Central memory CD4-positive, alpha-beta T cell (primary cell): ENCODE results near the gene PDE7B.
"Not testable (repeated sequence)": the region's sequence is repeated elsewhere in the genome, so short reads cannot be mapped to it uniquely, and the experiment has no call there.

Experiments
- DNase-seq: peaks from one replicate; pipeline ENCODE4 v3.0.0; 2022

PDE7B gene

GRCh38 chr6:135850882-135851281, 619 bp upstream of the PDE7B start:
- DNase-seq: no peak

GRCh38 chr6:135852746-135853145, 1.2 kb downstream of the PDE7B start:
- no peak for DNase-seq

DNA sequence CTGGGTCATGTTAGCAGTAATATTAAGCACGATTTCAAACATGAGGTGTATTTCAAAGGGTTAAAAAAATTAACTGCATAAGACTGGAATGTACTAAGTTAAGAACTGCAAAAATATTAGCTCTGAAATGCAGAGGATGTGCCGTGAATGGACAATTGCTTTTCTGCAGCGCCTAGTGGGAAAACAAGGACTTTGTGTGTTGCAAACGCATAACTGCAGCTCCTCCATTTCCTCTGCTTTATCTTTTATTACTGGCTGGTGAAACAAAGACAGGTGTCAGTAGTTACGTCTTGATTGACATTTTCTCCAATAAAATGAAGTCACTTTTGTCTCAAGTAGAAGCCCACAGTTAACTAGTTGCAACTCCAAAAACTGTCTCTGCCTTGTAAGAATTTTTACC, 1.7 kb downstream of the PDE7B start:
- DNase-seq: no peak

GRCh38 chr6:135853986-135854385, 2.5 kb downstream of the PDE7B start:
- no peak for DNase-seq

GRCh38 chr6:135854799-135855198, 3.3 kb downstream of the PDE7B start:
- DNase-seq: no peak

GRCh38 chr6:135858931-135859330, 7.4 kb downstream of the PDE7B start:
- DNase-seq: no peak

GRCh38 chr6:135860361-135860760, 8.9 kb downstream of the PDE7B start:
- DNase-seq: no peak

GRCh38 chr6:135861189-135861588, 9.7 kb downstream of the PDE7B start:
- DNase-seq: no peak

GRCh38 chr6:135864929-135865328, 13.4 kb downstream of the PDE7B start:
- DNase-seq: not testable (repeated sequence)

DNA sequence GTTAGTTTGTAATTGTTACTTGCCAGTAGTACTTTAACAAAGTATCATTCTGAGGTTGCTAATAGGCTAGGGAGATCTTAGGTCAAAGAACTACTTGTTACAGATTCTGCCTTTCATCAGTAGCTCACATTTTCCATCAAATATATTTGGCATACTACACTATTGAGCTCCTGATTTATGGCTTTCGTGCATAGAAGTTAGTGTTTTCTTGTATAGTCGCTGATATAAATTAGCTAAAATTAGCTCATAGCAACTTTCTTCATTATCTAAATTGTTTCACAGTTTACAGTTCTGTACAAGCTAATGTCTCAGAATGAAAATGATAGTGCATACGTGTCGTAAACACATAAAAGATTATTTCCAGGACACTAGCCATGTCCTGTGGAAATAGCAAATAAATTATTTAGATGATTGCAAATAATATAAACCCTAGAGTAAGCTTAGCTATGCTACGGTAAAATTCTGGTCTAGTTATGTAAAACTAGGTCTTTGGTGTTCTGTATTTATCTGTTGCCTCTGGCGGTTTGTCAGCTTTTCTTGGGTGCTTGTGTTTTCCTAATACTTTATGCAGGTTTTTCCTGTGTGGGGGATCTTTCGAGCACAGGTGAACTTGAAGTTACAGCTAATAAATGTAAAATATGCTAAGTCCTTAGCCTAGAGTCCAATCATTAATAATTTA, 15.1 kb downstream of the PDE7B start:
- DNase-seq: no peak

DNA sequence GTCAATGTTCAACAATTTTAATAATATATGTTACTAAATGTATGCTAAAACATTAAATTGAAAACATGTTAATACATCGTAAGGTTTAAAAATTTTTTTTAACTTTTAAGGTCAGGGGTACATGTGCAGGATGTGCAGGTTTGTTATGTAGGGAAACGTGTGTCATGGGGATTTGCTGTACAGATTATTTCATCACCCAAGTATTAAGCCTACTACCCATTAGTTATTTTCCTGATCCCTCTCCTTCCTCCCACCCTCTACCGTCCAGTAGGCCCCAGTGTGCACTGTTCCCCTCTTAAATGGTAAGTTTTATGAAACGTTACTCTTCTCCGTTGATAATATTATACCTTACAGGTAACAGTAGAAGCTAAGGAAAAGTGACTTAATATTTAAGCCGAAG, 15.8 kb downstream of the PDE7B start:
- no peak for DNase-seq

- DNase-seq: no peak
These were observed 18.4 kb downstream of the PDE7B start for GRCh38 chr6:135869857-135870256.

- no peak for DNase-seq
These were observed 19.2 kb downstream of the PDE7B start for GRCh38 chr6:135870722-135871121.

- no peak for DNase-seq
These were observed 19.8 kb downstream of the PDE7B start for GRCh38 chr6:135871296-135871695.

DNA sequence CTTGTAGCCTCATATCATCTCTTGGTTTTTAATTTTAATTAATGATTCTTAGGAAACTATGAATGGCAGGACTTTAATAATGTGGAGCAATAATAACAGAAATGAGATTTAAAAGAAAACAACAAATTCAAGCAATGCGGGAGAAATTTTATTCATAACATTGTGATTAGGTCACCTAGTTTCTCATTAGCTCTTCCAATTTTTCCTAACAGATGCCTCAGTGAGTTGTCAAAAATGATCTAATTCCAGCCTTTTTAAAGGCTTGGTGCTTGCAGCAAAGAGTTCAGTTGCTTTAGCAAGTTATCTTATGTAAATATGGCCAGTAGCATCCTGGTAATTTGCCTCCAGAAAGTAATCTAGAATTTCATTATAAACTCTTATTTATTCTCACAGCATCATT, 20.4 kb downstream of the PDE7B start:
- no peak for DNase-seq

DNA sequence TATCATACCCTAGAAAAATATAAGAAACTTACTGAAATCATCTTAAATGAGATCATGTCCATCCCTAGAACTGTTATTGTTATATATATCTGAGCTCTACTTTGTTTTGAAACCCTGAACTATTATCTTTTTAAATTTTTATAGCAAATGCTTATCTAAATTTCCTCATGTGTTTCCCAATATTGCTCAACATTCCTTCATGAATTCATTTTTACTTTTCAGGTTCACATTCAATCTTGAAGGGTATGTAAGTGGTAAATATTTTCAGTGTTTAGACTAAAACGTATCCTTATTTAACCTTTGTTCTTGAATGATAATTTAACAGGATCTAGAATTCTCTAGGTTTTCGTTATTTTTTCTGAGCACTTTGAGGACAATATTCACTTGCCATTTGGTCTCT, 23.9 kb downstream of the PDE7B start:
- no peak for DNase-seq

GRCh38 chr6:135876058-135876457, 24.6 kb downstream of the PDE7B start:
- no peak for DNase-seq

DNA sequence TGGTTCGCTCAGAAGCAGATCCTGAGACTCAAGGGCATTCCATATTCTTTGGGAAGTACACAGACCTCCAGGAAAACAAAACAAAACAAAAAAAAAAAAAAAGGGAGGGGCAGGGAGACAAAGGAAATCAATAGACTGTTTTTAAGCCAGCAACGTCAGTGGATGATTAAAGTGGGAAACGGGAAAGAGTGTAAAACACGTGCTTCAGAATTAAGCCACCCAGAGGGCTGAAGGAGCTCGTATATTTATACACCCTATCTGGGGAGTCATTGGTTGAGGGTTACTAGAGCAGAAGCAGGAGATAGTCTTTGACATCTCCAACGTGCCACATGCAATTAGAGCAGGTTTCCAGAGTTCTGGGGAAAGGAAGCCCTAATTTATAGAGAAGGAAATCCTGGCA, 26.2 kb downstream of the PDE7B start:
- no peak for DNase-seq

GRCh38 chr6:135880066-135880972, 28.8 kb downstream of the PDE7B start:
- DNase-seq: peak; percentile 69

- no peak for DNase-seq
These were observed 31.5 kb downstream of the PDE7B start for GRCh38 chr6:135883045-135883444.

GRCh38 chr6:135883536-135883935, 32.0 kb downstream of the PDE7B start:
- DNase-seq: no peak

- DNase-seq: no peak
These were observed 32.6 kb downstream of the PDE7B start for GRCh38 chr6:135884136-135884535.

GRCh38 chr6:135887069-135887468, 35.6 kb downstream of the PDE7B start:
- DNase-seq: no peak

- DNase-seq: no peak
These were observed 37.3 kb downstream of the PDE7B start for GRCh38 chr6:135888818-135889217.
